Neuron (in vitro differentiated cells): ENCODE data around the gene PCDHGB7.
"Not testable (repeated sequence)": the region's sequence is repeated elsewhere in the genome, so short reads cannot be mapped to it uniquely, and the experiment has no call there.

Experiments used
- H2AFZ ChIP-seq: one replicate; pipeline ENCODE4 v1.6.1; 2013; ENCODE audit warnings: low read depth, mild to moderate bottlenecking, inconsistent platforms, low read length, moderate library complexity
- H3K27me3 ChIP-seq: one replicate; pipeline ENCODE4 v1.6.1; 2013; ENCODE audit warnings: low read length; ENCODE audit not compliant: insufficient read depth
- H3K36me3 ChIP-seq: one replicate; pipeline ENCODE4 v1.6.1; 2013; ENCODE audit warnings: low read length; ENCODE audit not compliant: insufficient read depth
- H3K4me1 ChIP-seq: one replicate; pipeline ENCODE4 v1.6.1; 2013; ENCODE audit warnings: low read length; ENCODE audit not compliant: insufficient read depth
- H3K4me3 ChIP-seq: 2 replicates; pipeline ENCODE4 v1.5.1; 2013; ENCODE audit warnings: mild to moderate bottlenecking, low read length, moderate library complexity
- H3K9me3 ChIP-seq: one replicate; pipeline ENCODE4 v1.6.1; 2013; ENCODE audit warnings: low read length

The PCDHGB7 gene

DNA sequence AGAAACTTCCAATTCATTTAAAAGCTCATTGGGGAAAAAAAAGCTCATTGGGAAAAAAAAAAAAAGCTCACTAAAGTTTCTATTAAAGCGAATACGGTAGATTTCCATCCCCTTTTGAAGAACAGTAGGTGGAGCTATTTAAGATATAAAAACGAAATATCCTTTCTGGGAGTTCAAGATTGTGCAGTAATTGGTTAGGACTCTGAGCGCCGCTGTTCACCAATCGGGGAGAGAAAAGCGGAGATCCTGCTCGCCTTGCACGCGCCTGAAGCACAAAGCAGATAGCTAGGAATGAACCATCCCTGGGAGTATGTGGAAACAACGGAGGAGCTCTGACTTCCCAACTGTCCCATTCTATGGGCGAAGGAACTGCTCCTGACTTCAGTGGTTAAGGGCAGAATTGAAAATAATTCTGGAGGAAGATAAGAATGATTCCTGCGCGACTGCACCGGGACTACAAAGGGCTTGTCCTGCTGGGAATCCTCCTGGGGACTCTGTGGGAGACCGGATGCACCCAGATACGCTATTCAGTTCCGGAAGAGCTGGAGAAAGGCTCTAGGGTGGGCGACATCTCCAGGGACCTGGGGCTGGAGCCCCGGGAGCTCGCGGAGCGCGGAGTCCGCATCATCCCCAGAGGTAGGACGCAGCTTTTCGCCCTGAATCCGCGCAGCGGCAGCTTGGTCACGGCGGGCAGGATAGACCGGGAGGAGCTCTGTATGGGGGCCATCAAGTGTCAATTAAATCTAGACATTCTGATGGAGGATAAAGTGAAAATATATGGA is 13.0 kb downstream of the PCDHGB7 start, which contains the start of gene PCDHGA12:
Gene PCDHGA12 (plus strand): TSS at position 176 of the 782 bp plus-strand sequence. CDS start 253 bp downstream, at position 429.
- H3K4me1 ChIP-seq, result no peaks in the 10 kb centered on the region
- H3K4me3 ChIP-seq, result no peak within 1 kb of the TSS
- H3K9me3 ChIP-seq, result peaks cover 53% of the 10 kb centered on the region
- no peak within 1 kb of the TSS for H2AFZ ChIP-seq
- no peaks in the 10 kb centered on the region for H3K27me3 ChIP-seq
- peaks cover 41% of the 10 kb centered on the region for H3K36me3 ChIP-seq

DNA sequence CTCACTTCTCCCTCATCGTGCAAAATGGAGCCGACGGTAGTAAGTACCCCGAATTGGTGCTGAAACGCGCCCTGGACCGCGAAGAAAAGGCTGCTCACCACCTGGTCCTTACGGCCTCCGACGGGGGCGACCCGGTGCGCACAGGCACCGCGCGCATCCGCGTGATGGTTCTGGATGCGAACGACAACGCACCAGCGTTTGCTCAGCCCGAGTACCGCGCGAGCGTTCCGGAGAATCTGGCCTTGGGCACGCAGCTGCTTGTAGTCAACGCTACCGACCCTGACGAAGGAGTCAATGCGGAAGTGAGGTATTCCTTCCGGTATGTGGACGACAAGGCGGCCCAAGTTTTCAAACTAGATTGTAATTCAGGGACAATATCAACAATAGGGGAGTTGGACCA is 13.8 kb downstream of the PCDHGB7 start:
- Histone ChIP-seq H3K27me3 (no peaks in the 10 kb centered on the region), H3K4me3 (no peak overlapping the region), H3K4me1 (no peaks in the 10 kb centered on the region), H3K9me3 (peaks cover 53% of the 10 kb centered on the region), H3K36me3 (peaks cover 35% of the 10 kb centered on the region), H2AFZ (no peak overlapping the region)

DNA sequence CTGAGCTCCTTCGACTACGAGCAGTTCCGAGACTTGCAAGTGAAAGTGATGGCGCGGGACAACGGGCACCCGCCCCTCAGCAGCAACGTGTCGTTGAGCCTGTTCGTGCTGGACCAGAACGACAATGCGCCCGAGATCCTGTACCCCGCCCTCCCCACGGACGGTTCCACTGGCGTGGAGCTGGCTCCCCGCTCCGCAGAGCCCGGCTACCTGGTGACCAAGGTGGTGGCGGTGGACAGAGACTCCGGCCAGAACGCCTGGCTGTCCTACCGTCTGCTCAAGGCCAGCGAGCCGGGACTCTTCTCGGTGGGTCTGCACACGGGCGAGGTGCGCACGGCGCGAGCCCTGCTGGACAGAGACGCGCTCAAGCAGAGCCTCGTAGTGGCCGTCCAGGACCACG is 14.8 kb downstream of the PCDHGB7 start:
- peaks cover 46% of the 10 kb centered on the region for H3K9me3 ChIP-seq
- H3K4me1 ChIP-seq, H3K4me3 ChIP-seq: not testable (repeated sequence)

DNA sequence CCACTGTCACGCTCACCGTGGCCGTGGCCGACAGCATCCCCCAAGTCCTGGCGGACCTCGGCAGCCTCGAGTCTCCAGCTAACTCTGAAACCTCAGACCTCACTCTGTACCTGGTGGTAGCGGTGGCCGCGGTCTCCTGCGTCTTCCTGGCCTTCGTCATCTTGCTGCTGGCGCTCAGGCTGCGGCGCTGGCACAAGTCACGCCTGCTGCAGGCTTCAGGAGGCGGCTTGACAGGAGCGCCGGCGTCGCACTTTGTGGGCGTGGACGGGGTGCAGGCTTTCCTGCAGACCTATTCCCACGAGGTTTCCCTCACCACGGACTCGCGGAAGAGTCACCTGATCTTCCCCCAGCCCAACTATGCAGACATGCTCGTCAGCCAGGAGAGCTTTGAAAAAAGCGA is 15.2 kb downstream of the PCDHGB7 start:
- peaks cover 42% of the 10 kb centered on the region for H3K9me3 ChIP-seq

More for the DNA sequence above, 14.8 kb downstream of the PCDHGB7 start:
- peaks cover 26% of the 10 kb centered on the region for H3K36me3 ChIP-seq
- not testable (repeated sequence) for H3K27me3 ChIP-seq, H2AFZ ChIP-seq

DNA sequence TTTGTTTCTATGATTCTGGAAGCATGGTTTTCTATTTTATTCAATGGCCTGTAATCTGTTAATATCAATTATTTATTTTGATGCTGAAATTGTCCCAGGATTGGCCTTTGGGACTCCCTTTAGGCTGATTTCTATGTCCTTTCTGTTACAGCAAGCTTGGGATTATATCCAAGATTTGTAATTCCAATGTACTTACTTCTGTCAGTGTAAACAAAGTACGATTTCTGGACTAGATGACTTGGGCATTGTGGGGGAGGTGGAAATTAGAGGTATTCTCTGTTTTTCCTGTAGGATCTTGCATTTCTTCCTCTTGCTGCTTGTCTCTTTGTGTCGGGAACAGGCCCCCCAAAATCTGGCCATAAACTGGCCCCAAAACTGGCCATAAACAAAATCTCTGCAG is 16.5 kb downstream of the PCDHGB7 start:
- no peak overlapping the region for H2AFZ ChIP-seq
- H3K27me3 ChIP-seq, result no peaks in the 10 kb centered on the region
- H3K9me3 ChIP-seq, result peaks cover 32% of the 10 kb centered on the region
- no peaks in the 10 kb centered on the region for H3K4me1 ChIP-seq
- H3K4me3 ChIP-seq, result no peak overlapping the region
- H3K36me3 ChIP-seq, result peaks cover 14% of the 10 kb centered on the region

More for the DNA sequence above, 15.2 kb downstream of the PCDHGB7 start:
- H2AFZ ChIP-seq, H3K27me3 ChIP-seq, H3K4me1 ChIP-seq, H3K4me3 ChIP-seq: not testable (repeated sequence)
- peaks cover 22% of the 10 kb centered on the region for H3K36me3 ChIP-seq

DNA sequence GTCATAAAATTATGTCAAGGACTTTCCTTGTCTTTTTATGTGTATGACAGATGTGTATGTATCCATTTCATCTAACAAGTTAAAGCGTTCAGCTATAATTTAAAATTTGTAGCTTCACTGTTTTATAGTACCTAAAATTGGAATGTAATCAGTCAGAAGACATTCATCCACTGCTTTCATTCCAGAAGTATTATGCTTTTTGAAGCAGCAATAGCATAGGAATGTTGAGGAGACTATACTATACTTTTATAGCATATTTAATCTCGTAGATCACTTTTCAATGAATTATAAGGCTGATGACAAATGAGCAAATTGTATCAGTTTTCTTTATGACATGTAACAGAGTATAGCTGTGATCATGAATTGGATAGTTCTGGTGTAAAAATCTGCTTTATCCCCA is 19.7 kb downstream of the PCDHGB7 start:
- Histone ChIP-seq H3K36me3 (no peaks in the 10 kb centered on the region), H3K4me3 (no peak overlapping the region), H3K9me3 (peaks cover 33% of the 10 kb centered on the region), H3K27me3 (no peaks in the 10 kb centered on the region), H3K4me1 (no peaks in the 10 kb centered on the region), H2AFZ (no peak overlapping the region)

DNA sequence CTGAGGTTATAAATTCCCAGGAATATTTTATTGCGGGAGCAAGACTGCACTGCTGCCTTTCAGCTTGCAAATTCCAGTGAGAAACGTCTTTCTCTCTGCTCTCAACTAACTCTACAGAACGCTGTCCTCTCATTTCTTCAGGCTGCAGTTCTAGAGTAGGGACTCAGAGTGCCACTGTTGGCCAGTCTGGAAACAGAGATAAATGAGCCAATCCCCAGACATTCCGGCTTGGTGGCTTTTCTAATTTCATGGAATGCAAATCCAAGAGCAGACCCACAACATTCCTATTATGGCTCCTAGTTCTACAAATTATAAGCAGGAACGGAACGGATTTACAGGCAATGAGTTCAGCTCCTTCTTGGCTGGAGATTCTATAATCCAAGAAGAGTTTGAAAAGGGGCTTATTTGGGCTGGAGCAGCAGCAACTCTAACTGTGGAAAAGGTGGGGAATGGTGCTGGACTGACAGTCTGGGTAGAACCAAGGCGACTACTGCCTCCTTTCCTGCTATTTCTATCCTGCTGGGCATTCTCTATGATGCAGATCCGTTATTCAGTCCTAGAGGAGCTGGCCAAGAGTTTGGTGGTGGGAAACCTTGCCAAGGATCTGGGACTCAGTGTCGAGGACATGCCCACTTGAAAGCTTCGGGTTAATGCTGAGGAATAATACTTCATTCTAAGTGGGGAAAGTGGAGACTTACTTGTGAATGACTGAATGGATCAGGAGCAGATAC is 22.1 kb downstream of the PCDHGB7 start:
- H3K27me3 ChIP-seq, result no peaks in the 10 kb centered on the region
- no peak overlapping the region for H2AFZ ChIP-seq
- H3K36me3 ChIP-seq, result no peaks in the 10 kb centered on the region
- no peaks in the 10 kb centered on the region for H3K4me1 ChIP-seq
- peaks cover 25% of the 10 kb centered on the region for H3K9me3 ChIP-seq
- H3K4me3 ChIP-seq, result no peak overlapping the region

DNA sequence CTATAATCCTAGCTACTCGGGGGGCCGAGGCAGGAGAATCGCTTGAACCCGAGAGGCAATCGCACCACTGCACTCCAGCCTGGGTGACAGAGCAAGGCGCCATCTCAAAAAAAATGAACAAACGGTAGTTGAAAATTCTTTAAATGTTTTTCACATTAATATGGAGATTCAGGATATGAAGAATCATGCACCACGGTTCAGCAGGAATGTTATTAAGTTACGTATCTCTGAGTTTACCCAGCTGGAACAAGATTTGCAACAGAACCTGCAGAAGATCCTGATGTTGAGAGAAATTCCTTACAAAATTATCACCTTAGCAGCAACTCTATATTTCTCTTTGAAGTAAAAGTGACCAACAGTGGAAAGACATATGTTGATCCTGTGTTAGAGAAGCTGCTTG is 22.9 kb downstream of the PCDHGB7 start:
- H3K4me3 ChIP-seq, result no peak overlapping the region
- no peak overlapping the region for H2AFZ ChIP-seq
- H3K36me3 ChIP-seq, result no peaks in the 10 kb centered on the region

DNA sequence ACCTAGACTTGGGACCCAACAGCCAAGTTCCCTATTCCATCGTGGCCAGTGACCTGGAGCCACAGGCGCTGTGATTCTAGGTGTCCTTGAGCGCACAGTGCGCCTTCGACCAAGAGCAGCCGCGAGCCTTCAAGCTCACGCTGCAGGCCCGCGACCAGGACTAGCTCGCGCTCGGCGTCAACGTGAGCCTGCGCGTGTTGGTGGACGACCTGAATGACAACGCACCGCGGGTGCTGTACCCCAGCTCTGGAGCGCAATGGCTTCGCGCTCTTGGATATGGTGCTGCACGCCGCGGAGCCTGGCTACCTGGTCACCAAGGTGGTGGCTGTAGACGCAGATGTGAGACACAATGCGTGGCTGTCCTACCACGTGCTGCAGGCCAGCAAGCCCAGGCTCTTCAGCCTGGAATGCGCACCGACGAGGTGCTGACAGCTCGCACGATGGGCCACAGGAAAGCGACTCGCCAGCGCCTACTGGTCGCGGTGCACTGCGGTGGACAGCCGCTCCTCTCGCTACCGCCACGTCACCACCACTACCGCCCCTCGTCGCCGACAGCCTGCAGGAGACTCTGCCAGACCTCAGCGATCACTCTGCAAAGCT is 24.2 kb downstream of the PCDHGB7 start:
- no peaks in the 10 kb centered on the region for H3K4me1 ChIP-seq
- H3K27me3 ChIP-seq, result no peaks in the 10 kb centered on the region
- H3K9me3 ChIP-seq, result peaks cover 23% of the 10 kb centered on the region
- no peak overlapping the region for H3K4me3 ChIP-seq
- H3K36me3 ChIP-seq, result no peaks in the 10 kb centered on the region
- no peak overlapping the region for H2AFZ ChIP-seq

More for the DNA sequence above, 22.9 kb downstream of the PCDHGB7 start:
- peaks cover 25% of the 10 kb centered on the region for H3K9me3 ChIP-seq
- H3K27me3 ChIP-seq, result no peaks in the 10 kb centered on the region
- no peaks in the 10 kb centered on the region for H3K4me1 ChIP-seq

DNA sequence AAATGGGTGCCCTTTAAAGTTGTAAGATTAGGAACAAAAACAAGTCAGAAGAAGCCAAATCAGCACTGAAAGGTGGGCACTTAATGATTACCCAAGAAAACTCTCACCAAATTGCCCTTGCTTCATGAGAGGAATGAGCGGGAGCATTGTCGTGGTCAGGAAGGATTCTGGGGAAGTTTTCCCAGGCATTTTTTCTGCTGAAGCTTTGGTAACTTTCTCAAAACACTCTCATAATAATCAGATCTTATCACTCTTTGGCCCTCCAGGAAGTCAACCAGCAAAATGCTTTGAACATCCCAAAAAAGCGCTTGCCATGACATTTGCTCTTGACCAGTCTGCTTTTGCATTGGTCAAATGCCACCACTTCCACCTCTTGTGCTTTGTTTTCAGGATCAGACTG is 47.9 kb downstream of the PCDHGB7 start:
- no peak overlapping the region for H2AFZ ChIP-seq
- H3K9me3 ChIP-seq, result peaks cover 6% of the 10 kb centered on the region
- no peak overlapping the region for H3K4me3 ChIP-seq
- H3K4me1 ChIP-seq, result no peaks in the 10 kb centered on the region
- no peaks in the 10 kb centered on the region for H3K27me3 ChIP-seq
- H3K36me3 ChIP-seq, result peaks cover 3% of the 10 kb centered on the region
